ENCODE results near the gene CEP135. TPM values are rescaled to one million over a fixed set of nuclear protein-coding genes. Genes with fewer than 3 reads are reported as not detected.

CEP135 gene
- total RNA-seq, 1 donor, result 12.1 TPM

- no peak for DNase-seq (ENCODE audit: low read depth)
- no peak for TF ChIP-seq CTCF (IDR thresholded peaks at IDR 0.05; ENCODE audit: insufficient read depth, low read depth, low read length)
- H3K4me3 ChIP-seq (ENCODE audit: low read depth, low read length), result no peak overlapping the region
These were observed 92.1 kb downstream of the CEP135 start for GRCh38 chr4:56040842-56041241.

DNA sequence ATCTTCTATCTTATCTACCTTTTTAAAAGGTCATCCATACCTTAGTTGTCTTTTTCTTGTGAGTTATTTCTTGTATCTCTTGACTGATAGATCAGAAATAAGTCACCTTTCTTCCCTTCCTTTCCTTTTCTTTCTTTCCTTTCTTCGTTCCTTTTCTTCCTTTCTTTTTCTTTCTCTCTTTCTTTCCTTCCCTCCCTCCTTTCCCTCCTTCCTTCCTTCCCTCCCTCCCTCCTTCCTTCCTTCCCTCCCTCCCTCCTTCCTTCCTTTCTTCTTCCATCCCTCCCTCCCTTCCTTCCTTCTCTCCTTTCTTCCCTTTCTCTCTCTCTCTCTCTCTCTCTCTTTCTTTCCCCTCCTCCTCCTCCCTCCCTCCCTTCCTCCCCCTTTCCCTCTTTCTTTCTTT, 93.5 kb downstream of the CEP135 start:
- no peak for TF ChIP-seq CTCF (IDR thresholded peaks at IDR 0.05; ENCODE audit: insufficient read depth, low read depth, low read length)
- no peak overlapping the region for H3K4me3 ChIP-seq (ENCODE audit: low read depth, low read length)
- DNase-seq (ENCODE audit: low read depth), result no peak

DNA sequence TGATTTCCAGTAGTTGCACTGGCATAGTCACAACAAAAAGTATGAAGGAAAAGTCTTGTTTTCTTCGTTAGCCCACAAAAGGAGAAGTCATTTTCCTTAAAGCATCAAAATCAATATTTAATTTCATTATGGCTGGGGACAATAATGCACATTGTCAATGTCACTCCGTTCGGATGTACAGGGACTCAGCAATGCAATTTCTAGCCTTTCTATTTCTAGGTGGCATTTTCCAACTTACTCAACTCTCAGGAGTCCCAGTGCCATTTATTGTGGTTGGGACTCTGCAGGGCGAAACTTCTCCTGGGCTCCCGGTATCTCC, 99.6 kb downstream of the CEP135 start:
- DNase-seq (ENCODE audit: low read depth), result no peak
- no peak for TF ChIP-seq CTCF (IDR thresholded peaks at IDR 0.05; ENCODE audit: insufficient read depth, low read depth, low read length)
- peak overlapping the region; percentile 67 for H3K4me3 ChIP-seq (ENCODE audit: low read depth, low read length)

- peak; percentile 38 for DNase-seq (ENCODE audit: low read depth)
- peak overlapping the region; percentile 67 for H3K4me3 ChIP-seq (ENCODE audit: low read depth, low read length)
- peak; percentile 35 for TF ChIP-seq CTCF (IDR thresholded peaks at IDR 0.05; ENCODE audit: insufficient read depth, low read depth, low read length)
These were observed 100.1 kb downstream of the CEP135 start for GRCh38 chr4:56048702-56049431.

DNA sequence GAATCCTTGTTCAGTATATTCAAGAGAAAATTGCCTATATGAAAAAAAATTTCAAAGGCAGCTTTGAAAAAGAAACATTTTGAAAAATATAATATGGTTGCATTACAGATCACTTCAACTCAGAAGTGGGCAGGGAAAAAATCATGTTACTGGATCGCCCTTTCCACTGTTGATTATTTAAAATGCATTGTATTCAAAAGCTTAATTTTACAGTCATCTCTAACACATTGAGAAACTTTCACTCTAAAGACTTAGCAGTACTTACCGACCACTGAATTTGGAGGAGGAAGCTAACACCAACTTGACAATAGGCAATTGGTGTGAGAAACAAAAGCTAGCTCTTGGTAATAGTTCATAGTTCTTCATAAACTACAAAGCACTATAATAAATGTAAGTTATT, 101.9 kb downstream of the CEP135 start:
- DNase-seq (ENCODE audit: low read depth), result no peak
- TF ChIP-seq CTCF (IDR thresholded peaks at IDR 0.05; ENCODE audit: insufficient read depth, low read depth, low read length), result no peak
- no peak overlapping the region for H3K4me3 ChIP-seq (ENCODE audit: low read depth, low read length)

GRCh38 chr4:56051029-56051709, 102.4 kb downstream of the CEP135 start:
- no peak for DNase-seq (ENCODE audit: low read depth)
- TF ChIP-seq CTCF (IDR thresholded peaks at IDR 0.05; ENCODE audit: insufficient read depth, low read depth, low read length), result no peak
- H3K4me3 ChIP-seq (ENCODE audit: low read depth, low read length), result no peak overlapping the region

All from fibroblast of villous mesenchyme (primary cell).